ENCODE results near the gene PGLYRP2. TPM values are rescaled to one million over a fixed set of nuclear protein-coding genes. Genes with fewer than 3 reads are reported as not detected.

PGLYRP2 gene
- total RNA-seq, 1 experiment from 2014 or later: not detected

GRCh38 chr19:15452111-15453047 is 26.9 kb downstream of the PGLYRP2 start:
- H3K4me1 ChIP-seq: 0 out of 2 replicates have a peak, but pooled peaks cover 7% of the 10 kb centered on the region
- Mint-ChIP-seq H3K36me3 (ENCODE audit: insufficient read depth, unreplicated experiment) (no peaks in the 10 kb centered on the region), H3K27me3 (ENCODE audit: insufficient read depth, unreplicated experiment) (no peaks in the 10 kb centered on the region), H3K4me1 (ENCODE audit: low read depth, unreplicated experiment) (peaks cover 16% of the 10 kb centered on the region), H3K9me3 (ENCODE audit: unreplicated experiment) (no peaks in the 10 kb centered on the region), H3K27ac (ENCODE audit: unreplicated experiment) (no peak overlapping the region), H3K4me3 (ENCODE audit: unreplicated experiment) (no peak overlapping the region)
- intact Hi-C loops (cut with micrococcal nuclease; ENCODE audit: unreplicated experiment): no loop called here
- H3K36me3 ChIP-seq (ENCODE audit: control insufficient read depth, insufficient read depth, low read length): no peaks in the 10 kb centered on the region
- no TSS peak for BruUV-seq (replicated peaks)
- no peak overlapping the region for H3K4me3 ChIP-seq (ENCODE audit: low read depth, low read length)
- CTCF ChIA-PET: interaction anchor here (0.7 kb wide), 1 partner anchor 33 kb away, joined by 4 read pairs; the partner anchor contains the start of gene AKAP8L
- DNase-seq: peak; percentile 49 to 62
- POLR2A ChIA-PET: interaction anchor here (0.6 kb wide), 1 partner anchor 38 kb away, joined by 6 read pairs; no protein-coding TSS in a partner anchor
- no peaks in the 10 kb centered on the region for H3K27me3 ChIP-seq (replicated peaks; ENCODE audit: control insufficient read depth, insufficient read depth, low read length)
- TF ChIP-seq CTCF (IDR thresholded peaks at IDR 0.05; ENCODE audit: insufficient read depth in 1 of 2, low read depth in 1 of 2, low read length in 1 of 2, severe bottlenecking in 1 of 2, unreplicated experiment in 1 of 2): no peak
- H3K9me3 ChIP-seq: no peaks in the 10 kb centered on the region

- 0 out of 2 replicates have a peak, but pooled peaks cover 7% of the 10 kb centered on the region for H3K4me1 ChIP-seq
- no peaks in the 10 kb centered on the region for H3K9me3 Mint-ChIP-seq (ENCODE audit: unreplicated experiment)
- no peaks in the 10 kb centered on the region for H3K36me3 ChIP-seq (ENCODE audit: control insufficient read depth, insufficient read depth, low read length)
- BruUV-seq (replicated peaks): no TSS peak
- CTCF ChIA-PET: no interaction called here
- H3K4me1 Mint-ChIP-seq (ENCODE audit: low read depth, unreplicated experiment): peaks cover 16% of the 10 kb centered on the region
- no peaks in the 10 kb centered on the region for H3K9me3 ChIP-seq
- no peak for DNase-seq
- H3K27me3 Mint-ChIP-seq (ENCODE audit: insufficient read depth, unreplicated experiment): no peaks in the 10 kb centered on the region
- POLR2A ChIA-PET: no interaction called here
- intact Hi-C loops (cut with micrococcal nuclease; ENCODE audit: unreplicated experiment): no loop called here
- H3K27me3 ChIP-seq (replicated peaks; ENCODE audit: control insufficient read depth, insufficient read depth, low read length): no peaks in the 10 kb centered on the region
- H3K4me3 ChIP-seq (ENCODE audit: low read depth, low read length): no peak overlapping the region
- TF ChIP-seq CTCF (IDR thresholded peaks at IDR 0.05; ENCODE audit: insufficient read depth in 1 of 2, low read depth in 1 of 2, low read length in 1 of 2, severe bottlenecking in 1 of 2, unreplicated experiment in 1 of 2): no peak
- peak overlapping the region; percentile 75 for H3K4me3 Mint-ChIP-seq (ENCODE audit: unreplicated experiment)
- H3K27ac Mint-ChIP-seq (ENCODE audit: unreplicated experiment): peak overlapping the region; percentile 64
- H3K36me3 Mint-ChIP-seq (ENCODE audit: insufficient read depth, unreplicated experiment): peaks cover 5% of the 10 kb centered on the region
Observed at GRCh38 chr19:15450528-15450890, 28.8 kb downstream of the PGLYRP2 start.

DNA sequence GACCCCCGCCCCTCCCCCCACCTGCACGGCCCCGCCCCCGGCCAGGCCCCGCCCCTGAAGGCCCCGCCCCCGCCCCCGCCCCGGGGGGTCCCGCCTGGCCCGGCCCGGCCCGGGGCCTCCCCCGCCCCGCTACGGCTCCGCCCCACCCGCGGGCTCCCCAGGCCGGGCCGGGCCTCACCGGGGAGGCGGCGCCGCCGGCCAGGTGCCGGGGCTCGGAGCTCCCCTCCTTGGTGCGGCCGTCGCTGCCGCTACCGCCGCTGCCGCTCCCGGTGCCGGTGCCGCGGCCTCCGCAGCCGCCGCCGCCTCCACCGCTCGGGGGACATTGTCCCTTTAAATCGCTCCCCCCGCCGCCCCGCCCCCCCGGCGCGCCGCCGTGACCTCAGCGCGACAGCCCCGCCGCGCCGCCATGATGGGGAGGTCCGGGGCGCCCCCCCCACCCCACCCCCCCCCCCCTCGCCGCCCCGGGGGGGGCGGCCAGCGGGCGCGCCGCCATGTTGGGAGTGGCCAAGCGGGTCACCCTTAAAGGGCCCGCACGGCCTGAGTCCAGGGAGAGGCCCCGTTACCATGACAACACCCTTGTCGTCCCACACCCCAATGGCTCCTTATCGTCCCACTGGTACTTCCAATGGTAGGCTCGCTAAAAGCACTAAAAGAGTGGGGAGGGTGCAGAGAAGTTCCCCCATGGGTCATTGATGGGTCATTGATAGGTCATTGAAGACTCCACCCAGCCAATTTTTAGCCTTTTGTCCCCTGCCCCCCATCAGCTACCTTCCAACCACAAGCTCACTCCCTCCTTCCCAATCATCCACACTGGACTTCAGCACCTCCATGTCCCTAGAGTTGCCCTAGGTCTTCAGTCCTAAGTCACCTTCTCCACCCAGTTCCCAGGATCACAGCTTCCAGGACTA is 29.4 kb downstream of the PGLYRP2 start, which contains the start of gene WIZ:
TSS of gene WIZ (minus strand) at position 337 of the 908 bp plus-strand sequence. CDS start 1,649 bp downstream, outside the sequence.
- peaks cover 5% of the 10 kb centered on the region for H3K36me3 Mint-ChIP-seq (ENCODE audit: insufficient read depth, unreplicated experiment)
- no peaks in the 10 kb centered on the region for H3K9me3 ChIP-seq
- TF ChIP-seq CTCF (IDR thresholded peaks at IDR 0.05; ENCODE audit: insufficient read depth in 1 of 2, low read depth in 1 of 2, low read length in 1 of 2, severe bottlenecking in 1 of 2, unreplicated experiment in 1 of 2): no peak
- ChIA-PET POLR2A (no interaction called here), CTCF (no interaction called here)
- no peaks in the 10 kb centered on the region for H3K27me3 ChIP-seq (replicated peaks; ENCODE audit: control insufficient read depth, insufficient read depth, low read length)
- peak within 1 kb of the TSS; percentile 64 for H3K27ac Mint-ChIP-seq (ENCODE audit: unreplicated experiment)
- H3K27me3 Mint-ChIP-seq (ENCODE audit: insufficient read depth, unreplicated experiment): no peaks in the 10 kb centered on the region
- H3K4me1 Mint-ChIP-seq (ENCODE audit: low read depth, unreplicated experiment): peaks cover 16% of the 10 kb centered on the region
- BruUV-seq (replicated peaks): no TSS peak
- H3K4me3 Mint-ChIP-seq (ENCODE audit: unreplicated experiment): peak within 1 kb of the TSS; percentile 75
- no peaks in the 10 kb centered on the region for H3K9me3 Mint-ChIP-seq (ENCODE audit: unreplicated experiment)
- H3K36me3 ChIP-seq (ENCODE audit: control insufficient read depth, insufficient read depth, low read length): no peaks in the 10 kb centered on the region
- peak within 1 kb of the TSS; percentile 74 for H3K4me3 ChIP-seq (ENCODE audit: low read depth, low read length)
- 0 out of 2 replicates have a peak, but pooled peaks cover 7% of the 10 kb centered on the region for H3K4me1 ChIP-seq
- intact Hi-C loops (cut with micrococcal nuclease; ENCODE audit: unreplicated experiment): loop anchor here (1.0 kb wide), 1 partner anchor 31 kb away; no protein-coding TSS in a partner anchor
- DNase-seq: peak; percentile 82 to 87
